IMR-90 (cell line): ENCODE results near the gene TRPC4. TPM values are rescaled to one million over a fixed set of nuclear protein-coding genes. Genes with fewer than 3 reads are reported as not detected.

Source experiments
- ATAC-seq: fragments of 200-7000 bp; cut with Tn5 transposase; 2 replicates; pipeline ENCODE4 v1.9.1; 2020; ENCODE audit warnings: low read depth, mild to moderate bottlenecking, moderate library complexity
- BruUV-seq: library from RNA; stranded (reverse); fragments of 400-500 nt; replicated peaks from 2 replicates; lab custom pipeline; 2021; lab: Mats Ljungman, UMichigan
- CTCF ChIA-PET: fragments of 300-600 bp; formaldehyde crosslinking; extraction: SDS; loops from one replicate; lab custom pipeline; 2021; ENCODE audit warnings: antibody characterized with exemption; lab: Yijun Ruan, JAX
- POLR2A ChIA-PET: fragments of 300-600 bp; sonication (Branson Sonifier 250); formaldehyde crosslinking; loops from one replicate; lab custom pipeline; 2022; ENCODE audit warnings: antibody characterized with exemption; ENCODE audit not compliant: unreplicated experiment; lab: Charles Lee
- DNase-seq: peaks from one replicate; pipeline ENCODE4 v3.0.0; 2013
- H2AFZ ChIP-seq: replicated peaks from 2 replicates; pipeline ENCODE3; 2013; ENCODE audit warnings: low read length, mild to moderate bottlenecking; ENCODE audit not compliant: poor library complexity
- H2AK5ac ChIP-seq: 2 replicates; pipeline ENCODE4 v1.6.1; 2013; ENCODE audit warnings: low read depth, low read length, inconsistent platforms
- H2AK9ac ChIP-seq: replicated peaks from 2 replicates; pipeline ENCODE3; 2013; ENCODE audit warnings: mild to moderate bottlenecking, low read depth, low read length, moderate library complexity; ENCODE audit not compliant: poor library complexity
- H2BK120ac ChIP-seq: 2 replicates; pipeline ENCODE4 v1.6.1; 2013; ENCODE audit warnings: low read depth, low read length, inconsistent platforms
- H2BK15ac ChIP-seq: 3 replicates; pipeline ENCODE4 v1.6.1; 2013; ENCODE audit warnings: low read depth, low read length, inconsistent platforms
- H2BK20ac ChIP-seq: 2 replicates; pipeline ENCODE4 v1.6.1; 2013; ENCODE audit warnings: low read depth, mild to moderate bottlenecking, inconsistent platforms, low read length, moderate library complexity
- H2BK5ac ChIP-seq: 2 replicates; pipeline ENCODE4 v1.6.1; 2013; ENCODE audit warnings: mild to moderate bottlenecking, low read depth, low read length, inconsistent platforms; ENCODE audit not compliant: poor library complexity, severe bottlenecking
- H3K14ac ChIP-seq: replicated peaks from 2 replicates; pipeline ENCODE4 v1.6.1; 2013; ENCODE audit warnings: low read depth, low read length, inconsistent platforms
- H3K18ac ChIP-seq: 2 replicates; pipeline ENCODE4 v1.6.1; 2013; ENCODE audit warnings: low read depth, low read length, control low read depth
- H3K23ac ChIP-seq: 2 replicates; pipeline ENCODE4 v1.6.1; 2013; ENCODE audit warnings: low read depth, low read length, inconsistent platforms
- H3K27ac ChIP-seq: 2 replicates; pipeline ENCODE4 v1.5.1; 2013; ENCODE audit warnings: mild to moderate bottlenecking, control low read depth, low read length; ENCODE audit not compliant: insufficient read depth
- H3K27me3 ChIP-seq: 2 replicates; pipeline ENCODE4 v1.6.1; 2013; ENCODE audit warnings: low read length; ENCODE audit not compliant: control insufficient read depth, insufficient read depth
- H3K36me3 ChIP-seq: 2 replicates; pipeline ENCODE4 v1.6.1; 2013; ENCODE audit warnings: low read length, mixed read lengths; ENCODE audit not compliant: control insufficient read depth, insufficient read depth
- H3K4ac ChIP-seq: 2 replicates; pipeline ENCODE4 v1.6.1; 2013; ENCODE audit warnings: low read depth, low read length, inconsistent platforms
- H3K4me1 ChIP-seq: 2 replicates; pipeline ENCODE4 v1.6.1; 2013; ENCODE audit warnings: low read length, mixed read lengths; ENCODE audit not compliant: control insufficient read depth, insufficient read depth
- H3K4me2 ChIP-seq: 2 replicates; pipeline ENCODE4 v1.6.1; 2013; ENCODE audit warnings: low read depth, mild to moderate bottlenecking, control low read depth, low read length, moderate library complexity
- H3K4me3 ChIP-seq: 2 replicates; pipeline ENCODE4 v1.5.1; 2013; ENCODE audit warnings: low read depth, mild to moderate bottlenecking, control low read depth, low read length, moderate library complexity; ENCODE audit not compliant: insufficient read depth
- H3K56ac ChIP-seq: 2 replicates; pipeline ENCODE4 v1.6.1; 2013; ENCODE audit warnings: low read length, inconsistent platforms; ENCODE audit not compliant: insufficient read depth; ENCODE audit errors: extremely low read depth
- H3K79me1 ChIP-seq, 2 experiments: 2 replicates each; pipeline ENCODE4 v1.6.1; 2013; ENCODE audit warnings: low read length in 2 of 2, inconsistent platforms in 1 of 2, low read depth in 1 of 2
- H3K9ac ChIP-seq: 2 replicates; pipeline ENCODE4 v1.6.1; 2013; ENCODE audit warnings: low read depth, low read length, control low read depth
- H3K9me1 ChIP-seq: 2 replicates; pipeline ENCODE4 v1.6.1; 2013; ENCODE audit warnings: low read length, inconsistent platforms; ENCODE audit not compliant: insufficient read depth
- H3K9me3 ChIP-seq: 2 replicates; pipeline ENCODE4 v1.6.1; 2013; ENCODE audit warnings: low read length; ENCODE audit not compliant: control insufficient read depth, insufficient read depth
- H4K20me1 ChIP-seq: 2 replicates; pipeline ENCODE4 v1.6.1; 2013; ENCODE audit warnings: low read length, inconsistent platforms; ENCODE audit not compliant: insufficient read depth
- H4K5ac ChIP-seq: 2 replicates; pipeline ENCODE4 v1.6.1; 2013; ENCODE audit warnings: mild to moderate bottlenecking, low read depth, low read length, control low read depth
- H4K8ac ChIP-seq, 2 experiments: 2 replicates each; pipeline ENCODE4 v1.6.1; 2013; ENCODE audit warnings: low read depth in 2 of 2, low read length in 2 of 2, control low read depth in 1 of 2, inconsistent platforms in 1 of 2
- H4K91ac ChIP-seq: 2 replicates; pipeline ENCODE4 v1.6.1; 2013; ENCODE audit warnings: low read depth, low read length, inconsistent platforms; ENCODE audit not compliant: insufficient read depth
- BHLHE40 ChIP-seq: fragments of 150-350 bp; IDR thresholded peaks from 2 replicates; pipeline ENCODE4 v1.6.1; 2016; ENCODE audit warnings: mild to moderate bottlenecking, low read depth, low read length
- CEBPB ChIP-seq: IDR thresholded peaks from 2 replicates; pipeline ENCODE4 v1.6.1; 2012; ENCODE audit warnings: low read depth, low read length, improper control_type of control experiment
- CHD1 ChIP-seq: IDR thresholded peaks from 2 replicates; pipeline ENCODE4 v1.6.1; 2012; ENCODE audit warnings: low read depth, low read length, improper control_type of control experiment
- FOS ChIP-seq: fragments of 150-350 bp; IDR thresholded peaks from 2 replicates; pipeline ENCODE4 v1.6.1; 2016; ENCODE audit warnings: low read depth, low read length
- MAZ ChIP-seq: IDR thresholded peaks from 2 replicates; pipeline ENCODE4 v1.6.1; 2012; ENCODE audit warnings: low read depth, mild to moderate bottlenecking, low read length, improper control_type of control experiment, moderate library complexity, borderline replicate concordance
- POLR2A ChIP-seq: IDR thresholded peaks from 2 replicates; pipeline ENCODE4 v1.6.1; 2012; ENCODE audit warnings: mild to moderate bottlenecking, low read depth, low read length
- RCOR1 ChIP-seq: IDR thresholded peaks from 2 replicates; pipeline ENCODE4 v1.6.1; 2012; ENCODE audit warnings: mild to moderate bottlenecking, low read length, improper control_type of control experiment; ENCODE audit not compliant: insufficient replicate concordance
- SMC3 ChIP-seq: fragments of 150-350 bp; IDR thresholded peaks from 2 replicates; pipeline ENCODE4 v1.6.1; 2016; ENCODE audit warnings: low read depth, mild to moderate bottlenecking, antibody characterized with exemption, low read length, moderate library complexity
- USF2 ChIP-seq: fragments of 150-350 bp; IDR thresholded peaks from 2 replicates; pipeline ENCODE4 v1.6.1; 2017; ENCODE audit warnings: mild to moderate bottlenecking, antibody characterized with exemption, low read length, low read depth
- dilution Hi-C: fragments of 300-500 bp; cut with HindIII; formaldehyde crosslinking; loops from one replicate; pipeline ENCODE4 v1.14.3; 2018; ENCODE audit warnings: low sequenced_read_pairs; ENCODE audit not compliant: unreplicated experiment
- in situ Hi-C: fragments of 300-500 bp; cut with MboI; formaldehyde crosslinking; loops from 3 replicates; pipeline ENCODE4 v1.14.3; 2019; ENCODE audit warnings: low sequenced_read_pairs, inconsistent platforms, mixed read lengths
- intact Hi-C: fragments of 100-400 bp; cut with micrococcal nuclease; formaldehyde crosslinking; loops from 2 replicates; pipeline ENCODE4 v1.10.0; 2022
- polyA plus RNA-seq, 3 experiments: library from polyadenylated mRNA; depleted of rRNA; stranded (reverse); fragments of >200 nt; gene quantifications; 2 replicates each; pipeline ENCODE4 v1.2.3, GENCODE V29; 2012; ENCODE audit warnings: low replicate concordance in 1 of 3
- total RNA-seq: library from RNA; depleted of rRNA; stranded (reverse); fragments of >200 nt; gene quantifications from 2 replicates; pipeline ENCODE4 v1.2.3, GENCODE V29; 2012

Gene TRPC4
- total and polyA plus RNA-seq, 2 of the 4 experiments (the other 2 are of a cell fraction), result 1.9 to 5.2 TPM

- H2BK20ac ChIP-seq, result no peak overlapping the region
- H3K9me1 ChIP-seq, result no peaks in the 10 kb centered on the region
- no peak overlapping the region for H2AK5ac ChIP-seq
- no peak overlapping the region for H2BK15ac ChIP-seq
- in situ Hi-C loops, result no loop called here
- peak overlapping the region; percentile 5 for H2BK5ac ChIP-seq
- no peaks in the 10 kb centered on the region for H3K79me1 ChIP-seq
- no peak overlapping the region for H3K18ac ChIP-seq
- no peak for DNase-seq
- no peak overlapping the region for H3K4me2 ChIP-seq
- H4K20me1 ChIP-seq, result no peaks in the 10 kb centered on the region
- H3K9ac ChIP-seq, result no peak overlapping the region
- no peak overlapping the region for H4K5ac ChIP-seq
- no peak overlapping the region for H3K14ac ChIP-seq
- H4K8ac ChIP-seq, result no peak overlapping the region
- POLR2A ChIA-PET, result no interaction called here
- H3K9me3 ChIP-seq, result no peaks in the 10 kb centered on the region
- ATAC-seq, result no peak
- intact Hi-C loops, result no loop called here
- no peaks in the 10 kb centered on the region for H3K27me3 ChIP-seq
- no peak overlapping the region for H3K27ac ChIP-seq
- H3K4me1 ChIP-seq, result no peaks in the 10 kb centered on the region
- H3K23ac ChIP-seq, result no peak overlapping the region
- dilution Hi-C loops, result no loop called here
- no peak overlapping the region for H3K56ac ChIP-seq
- CTCF ChIA-PET, result no interaction called here
- no peak overlapping the region for H4K91ac ChIP-seq
- no peak overlapping the region for H3K4me3 ChIP-seq
- no peak overlapping the region for H2AK9ac ChIP-seq
- no peak overlapping the region for H3K4ac ChIP-seq
- H2BK120ac ChIP-seq, result no peak overlapping the region
- no peaks in the 10 kb centered on the region for H3K36me3 ChIP-seq
- no peak overlapping the region for H2AFZ ChIP-seq
- no peak for TF ChIP-seq RCOR1
- TF ChIP-seq POLR2A, result no peak
- no peak for TF ChIP-seq CHD1
- TF ChIP-seq FOS, result no peak
- TF ChIP-seq SMC3, result no peak
- no peak for TF ChIP-seq MAZ
- TF ChIP-seq CEBPB, result no peak
- no peak for TF ChIP-seq BHLHE40
- no peak for TF ChIP-seq USF2
- BruUV-seq, result no TSS peak
These were observed 160.3 kb downstream of the TRPC4 start for GRCh38 chr13:37709318-37709717.
